Cardiac muscle cell (in vitro differentiated cells and primary cell): ENCODE data around the gene SGK1. TPM values are rescaled to one million over a fixed set of nuclear protein-coding genes. Genes with fewer than 3 reads are reported as not detected.
"Not testable (repeated sequence)": the region's sequence is repeated elsewhere in the genome, so short reads cannot be mapped to it uniquely, and the experiment has no call there.

Experiments
- DNase-seq, 2 donors: peaks; one replicate each; pipeline versions ENCODE4 v3.0.0 to v3.0.0-alpha.2; 2010 to 2017; ENCODE audit warnings: low read depth in 1 of 2, low spot score in 1 of 2
- H3K27ac ChIP-seq: fragments of 200-600 bp; sonication (generic); 2 replicates; pipeline ENCODE4 v1.5.1; 2016
- H3K27me3 ChIP-seq: fragments of 200-600 bp; sonication (generic); 2 replicates; pipeline ENCODE4 v1.6.0; 2016; ENCODE audit warnings: control low read depth
- H3K36me3 ChIP-seq: fragments of 200-600 bp; sonication (generic); 2 replicates; pipeline ENCODE4 v1.5.1; 2016; ENCODE audit warnings: control low read depth
- H3K4me1 ChIP-seq: fragments of 200-600 bp; sonication (generic); 2 replicates; pipeline ENCODE4 v1.8.1; 2017; ENCODE audit warnings: low read depth, mild to moderate bottlenecking, mixed run types
- H3K4me3 ChIP-seq: fragments of 200-600 bp; sonication (generic); 2 replicates; pipeline ENCODE4 v1.5.1; 2016; ENCODE audit warnings: mild to moderate bottlenecking
- H3K9me3 ChIP-seq: fragments of 200-600 bp; sonication (generic); 2 replicates; pipeline ENCODE4 v1.5.1; 2017; ENCODE audit warnings: low read depth, mild to moderate bottlenecking, control low read depth
- polyA plus RNA-seq: library from polyadenylated mRNA; unstranded; fragments of >200 nt; fragmentation: Nextera tagmentation; extraction: Ambion mirVana; gene quantifications from 2 replicates; pipeline ENCODE4 v1.2.1, GENCODE V29; 2016
- total RNA-seq: library from RNA; depleted of rRNA; stranded (reverse); fragments of >200 nt; gene quantifications from 2 replicates; pipeline ENCODE4 v1.2.3, GENCODE V29; 2016
- TF ChIP-seq, protein P1 (sequence below): IDR thresholded peaks from 2 replicates; pipeline ENCODE4 v1.5.1; 2012; ENCODE audit warnings: low read depth, mild to moderate bottlenecking, low read length

Gene SGK1
- total and polyA plus RNA-seq, 2 experiments from 2014 or later = 5.3 to 7.7 TPM

DNA sequence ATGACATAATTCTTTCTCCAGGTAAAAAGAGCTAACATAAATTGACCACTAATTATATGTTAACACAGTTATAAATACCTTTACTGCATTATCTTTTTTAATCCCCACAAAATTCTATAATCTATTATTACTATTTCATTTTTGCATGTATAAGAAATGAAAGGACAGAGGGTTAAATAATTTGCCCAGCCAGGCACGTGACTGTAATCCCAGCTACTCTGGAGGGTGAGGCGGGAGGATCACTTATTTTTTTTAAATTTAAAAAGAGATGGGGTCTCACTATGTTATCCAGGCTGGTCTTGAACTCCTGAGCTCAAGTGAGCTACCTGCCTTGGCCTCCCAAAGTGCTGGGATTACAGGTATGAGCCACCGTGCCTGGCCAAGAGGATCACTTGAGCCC, 121.9 kb downstream of the SGK1 start:
- H3K4me1 ChIP-seq = peaks cover 4% of the 10 kb centered on the region
- H3K4me3 ChIP-seq = no peak overlapping the region
- H3K36me3 ChIP-seq = no peaks in the 10 kb centered on the region
- H3K9me3 ChIP-seq = no peaks in the 10 kb centered on the region
- H3K27ac ChIP-seq = no peak overlapping the region
- TF ChIP-seq, protein P1, sequence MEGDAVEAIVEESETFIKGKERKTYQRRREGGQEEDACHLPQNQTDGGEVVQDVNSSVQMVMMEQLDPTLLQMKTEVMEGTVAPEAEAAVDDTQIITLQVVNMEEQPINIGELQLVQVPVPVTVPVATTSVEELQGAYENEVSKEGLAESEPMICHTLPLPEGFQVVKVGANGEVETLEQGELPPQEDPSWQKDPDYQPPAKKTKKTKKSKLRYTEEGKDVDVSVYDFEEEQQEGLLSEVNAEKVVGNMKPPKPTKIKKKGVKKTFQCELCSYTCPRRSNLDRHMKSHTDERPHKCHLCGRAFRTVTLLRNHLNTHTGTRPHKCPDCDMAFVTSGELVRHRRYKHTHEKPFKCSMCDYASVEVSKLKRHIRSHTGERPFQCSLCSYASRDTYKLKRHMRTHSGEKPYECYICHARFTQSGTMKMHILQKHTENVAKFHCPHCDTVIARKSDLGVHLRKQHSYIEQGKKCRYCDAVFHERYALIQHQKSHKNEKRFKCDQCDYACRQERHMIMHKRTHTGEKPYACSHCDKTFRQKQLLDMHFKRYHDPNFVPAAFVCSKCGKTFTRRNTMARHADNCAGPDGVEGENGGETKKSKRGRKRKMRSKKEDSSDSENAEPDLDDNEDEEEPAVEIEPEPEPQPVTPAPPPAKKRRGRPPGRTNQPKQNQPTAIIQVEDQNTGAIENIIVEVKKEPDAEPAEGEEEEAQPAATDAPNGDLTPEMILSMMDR = no peak
- no peaks in the 10 kb centered on the region for H3K27me3 ChIP-seq
- no peak for DNase-seq

DNA sequence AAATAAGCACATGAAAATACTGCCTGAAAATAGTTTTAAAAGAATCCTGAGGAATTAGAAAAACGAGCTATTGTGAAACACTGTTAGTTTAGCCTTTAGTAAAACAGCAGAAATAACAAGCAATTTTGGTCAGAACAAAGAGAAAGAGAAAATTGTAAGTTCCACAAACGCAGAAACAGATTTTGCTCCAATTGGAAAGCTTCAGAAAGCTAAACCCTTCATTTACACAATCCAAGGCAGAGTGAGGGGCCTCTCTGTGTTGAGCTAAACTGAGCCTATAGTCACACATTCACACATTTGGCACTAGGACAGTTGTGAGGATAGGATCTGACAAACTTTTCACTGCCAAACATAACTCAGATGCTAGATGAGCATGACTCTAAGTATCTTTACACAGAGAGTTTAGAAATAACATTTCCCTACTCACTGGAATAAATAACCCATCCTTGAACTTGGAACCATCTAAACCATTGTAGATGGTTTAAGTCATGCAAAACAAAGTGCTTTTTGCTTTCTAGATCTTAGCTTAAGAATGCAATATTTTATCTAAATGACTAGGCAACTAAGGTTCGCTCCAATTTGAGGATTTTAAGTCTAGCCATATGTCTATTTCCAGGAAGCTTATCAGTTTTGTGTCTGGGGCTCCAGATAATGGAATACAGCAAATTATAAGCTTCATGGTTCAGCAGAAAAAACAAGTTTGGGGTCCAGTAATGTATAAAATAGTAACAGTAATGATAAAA, 122.6 kb downstream of the SGK1 start:
- Histone ChIP-seq H3K36me3 (no peaks in the 10 kb centered on the region), H3K27ac (no peak overlapping the region), H3K9me3 (no peaks in the 10 kb centered on the region), H3K4me3 (no peak overlapping the region), H3K4me1 (peaks cover 10% of the 10 kb centered on the region), H3K27me3 (no peaks in the 10 kb centered on the region)
- DNase-seq = peak in 1 of 2 donors; percentile 61
- TF ChIP-seq, protein P1 = no peak

DNA sequence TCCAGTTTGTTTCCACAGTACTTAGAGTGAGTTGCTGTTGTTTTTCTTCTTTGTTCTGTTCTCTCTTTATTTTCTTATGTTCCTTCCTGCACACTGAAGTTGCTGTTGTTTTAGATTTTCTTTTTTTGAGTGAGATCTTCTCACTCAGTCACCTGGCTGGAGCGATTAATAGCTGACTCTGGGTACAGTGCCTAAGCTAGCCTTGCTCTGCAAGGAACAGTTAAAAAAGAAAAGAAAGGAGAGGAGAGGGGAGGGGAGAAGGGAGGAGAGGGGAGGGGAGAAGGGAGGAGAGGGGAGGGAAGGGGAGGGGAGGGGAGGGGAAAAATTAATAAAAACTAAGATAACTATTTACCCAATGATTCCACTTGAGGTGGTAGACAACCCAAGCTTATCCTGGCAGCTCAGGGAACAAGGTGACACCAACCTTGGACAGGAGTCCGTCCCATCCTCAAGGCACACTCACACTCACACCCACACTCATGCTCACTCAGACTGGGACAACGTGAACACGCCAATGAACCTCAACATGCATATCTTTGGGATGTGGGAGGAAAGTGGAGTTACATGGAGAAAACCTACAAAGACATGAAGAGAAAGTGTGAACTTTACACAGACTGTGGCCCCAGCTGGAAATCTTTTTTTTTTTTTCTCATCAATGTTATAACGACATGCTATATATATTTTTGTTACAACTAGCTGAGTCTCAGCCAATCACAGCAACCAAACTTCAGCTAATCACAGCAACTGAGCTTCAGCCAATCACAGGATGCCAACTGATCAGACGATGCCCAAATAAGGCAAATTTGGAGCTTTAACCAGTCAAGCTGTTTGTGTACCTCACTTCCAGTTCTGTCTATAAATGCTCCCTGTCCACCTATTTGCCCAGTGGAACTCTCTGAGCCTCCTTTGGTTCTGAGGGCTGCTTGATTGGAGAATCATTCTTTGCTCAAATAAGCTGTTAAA, 124.1 kb downstream of the SGK1 start:
- Histone ChIP-seq H3K27ac (no peak overlapping the region), H3K4me3 (no peak overlapping the region), H3K27me3 (no peaks in the 10 kb centered on the region), H3K4me1 (peaks cover 10% of the 10 kb centered on the region), H3K9me3 (no peaks in the 10 kb centered on the region), H3K36me3 (no peaks in the 10 kb centered on the region)
- no peak for DNase-seq
- TF ChIP-seq, protein P1 = no peak

DNA sequence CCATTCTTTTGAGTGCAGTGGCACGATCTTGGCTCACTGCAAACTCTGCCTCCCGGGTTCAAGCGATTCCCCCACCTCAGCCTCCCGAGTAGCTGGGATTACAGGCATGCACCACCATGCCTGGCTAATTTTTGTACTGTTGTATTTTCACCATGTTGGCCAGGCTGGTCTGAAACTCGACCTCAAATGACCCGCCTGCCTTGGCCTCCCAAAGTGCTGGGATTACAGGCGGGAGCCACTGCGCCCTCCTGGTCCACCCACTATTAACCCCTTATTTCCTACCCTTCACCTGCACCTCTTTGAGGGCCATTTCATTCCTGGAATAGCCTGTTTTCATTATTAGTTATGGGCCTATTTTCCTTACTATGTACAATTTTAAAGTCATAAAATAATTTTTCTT, 125.3 kb downstream of the SGK1 start:
- not testable (repeated sequence) for H3K36me3 ChIP-seq, H3K4me1 ChIP-seq, H3K4me3 ChIP-seq, H3K9me3 ChIP-seq, H3K27ac ChIP-seq, H3K27me3 ChIP-seq, DNase-seq

DNA sequence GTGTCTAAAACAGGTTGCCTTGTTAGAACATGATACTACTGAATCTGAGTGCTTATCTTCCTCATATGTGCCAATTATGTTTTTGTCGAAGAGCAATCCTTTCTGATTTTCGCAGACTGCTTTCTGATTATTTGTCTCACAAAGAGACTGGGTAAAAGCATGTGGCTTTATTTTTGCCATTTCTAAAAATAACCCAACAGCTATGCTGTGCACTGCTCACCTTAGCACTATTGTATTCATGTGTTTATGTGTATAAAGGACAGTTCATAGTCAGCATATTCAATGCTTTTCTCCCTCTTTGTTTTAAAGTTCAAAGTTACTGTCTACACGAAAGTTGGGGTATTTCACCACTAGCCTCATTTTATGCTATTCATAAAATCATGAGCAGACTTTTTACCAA, 127.0 kb downstream of the SGK1 start:
- no peak for DNase-seq
- Histone ChIP-seq H3K36me3 (no peaks in the 10 kb centered on the region), H3K4me1 (peaks cover 10% of the 10 kb centered on the region), H3K27ac (peak overlapping the region; percentile 7), H3K9me3 (no peaks in the 10 kb centered on the region), H3K27me3 (no peaks in the 10 kb centered on the region), H3K4me3 (no peak overlapping the region)
- TF ChIP-seq, protein P1 = no peak

DNA sequence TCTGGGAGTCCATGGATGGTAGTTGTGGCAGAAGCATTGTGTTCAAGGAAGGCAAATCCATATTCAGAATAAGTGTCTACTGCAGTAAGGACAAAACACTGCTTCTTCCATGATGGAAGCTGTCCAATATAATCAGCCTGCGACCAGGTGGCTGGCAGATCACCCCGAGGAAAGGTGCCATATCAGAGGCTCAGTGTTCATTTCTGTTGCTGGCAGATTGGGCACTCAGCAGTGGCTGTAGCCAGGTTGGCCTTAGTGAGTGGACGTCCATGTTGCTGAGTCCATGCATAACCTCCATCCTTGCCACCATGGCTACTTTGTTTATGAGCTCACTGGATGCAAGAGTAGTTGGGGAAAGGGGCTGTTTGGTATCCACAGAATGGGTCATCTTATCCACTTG, 130.2 kb downstream of the SGK1 start:
- TF ChIP-seq, protein P1 = no peak
- no peak overlapping the region for H3K4me3 ChIP-seq
- H3K27ac ChIP-seq = no peak overlapping the region
- no peaks in the 10 kb centered on the region for H3K9me3 ChIP-seq
- H3K36me3 ChIP-seq = no peaks in the 10 kb centered on the region
- H3K4me1 ChIP-seq = peaks cover 13% of the 10 kb centered on the region
- H3K27me3 ChIP-seq = no peaks in the 10 kb centered on the region
- DNase-seq = no peak
